Type B pancreatic cell (in vitro differentiated cells): ENCODE data around the gene DAAM2. TPM values are rescaled to one million over a fixed set of nuclear protein-coding genes. Genes with fewer than 3 reads are reported as not detected.

ENCODE experiments used
- DNase-seq: peaks from one replicate; pipeline ENCODE4 v3.0.0; 2021; ENCODE audit warnings: mixed read lengths; ENCODE audit not compliant: unreplicated experiment; ENCODE audit errors: extremely low spot score
- H3K27ac Mint-ChIP-seq: 2 replicates; pipeline ENCODE4 v1.8.0; 2021; ENCODE audit warnings: mild to moderate bottlenecking, mixed read lengths
- H3K27me3 Mint-ChIP-seq: 2 replicates; pipeline ENCODE4 v1.8.0; 2021; ENCODE audit warnings: mixed read lengths
- H3K36me3 Mint-ChIP-seq: 2 replicates; pipeline ENCODE4 v1.8.0; 2021; ENCODE audit warnings: mixed read lengths
- H3K4me1 Mint-ChIP-seq: one replicate; pipeline ENCODE4 v1.8.0; 2021; ENCODE audit warnings: mixed read lengths; ENCODE audit not compliant: unreplicated experiment
- H3K4me3 Mint-ChIP-seq: 2 replicates; pipeline ENCODE4 v1.8.0; 2021; ENCODE audit warnings: mild to moderate bottlenecking, mixed read lengths
- H3K9me3 Mint-ChIP-seq: 2 replicates; pipeline ENCODE4 v1.8.0; 2021; ENCODE audit warnings: mixed read lengths
- CTCF ChIP-seq: fragments of 200-600 bp; sonication (generic); conservative IDR thresholded peaks from 2 replicates; pipeline ENCODE4 v1.5.0; 2021; ENCODE audit warnings: antibody characterized with exemption, mild to moderate bottlenecking
- total RNA-seq: library from RNA; stranded (reverse); gene quantifications from 2 replicates; pipeline ENCODE4 v1.2.1, GENCODE V29; 2021; ENCODE audit warnings: low replicate concordance

The DAAM2 gene
- total RNA-seq, 1 donor from 2014 or later, result 22.6 TPM

GRCh38 chr6:39913391-39913916 lies 121.3 kb downstream of the DAAM2 start:
- Mint-ChIP-seq H3K4me1 (peaks cover 3% of the 10 kb centered on the region), H3K27me3 (no peaks in the 10 kb centered on the region), H3K36me3 (peaks cover 11% of the 10 kb centered on the region), H3K9me3 (no peaks in the 10 kb centered on the region), H3K27ac (no peak overlapping the region), H3K4me3 (no peak overlapping the region)
- no peak for DNase-seq
- no peak for TF ChIP-seq CTCF

- no peaks in the 10 kb centered on the region for H3K9me3 Mint-ChIP-seq
- H3K27ac Mint-ChIP-seq, result no peak overlapping the region
- no peaks in the 10 kb centered on the region for H3K27me3 Mint-ChIP-seq
- peaks cover 3% of the 10 kb centered on the region for H3K4me1 Mint-ChIP-seq
- no peak overlapping the region for H3K4me3 Mint-ChIP-seq
- TF ChIP-seq CTCF, result no peak
- DNase-seq, result no peak
- peaks cover 11% of the 10 kb centered on the region for H3K36me3 Mint-ChIP-seq
These were observed 122.1 kb downstream of the DAAM2 start for GRCh38 chr6:39914239-39914638.

- DNase-seq, result no peak
- peaks cover 3% of the 10 kb centered on the region for H3K4me1 Mint-ChIP-seq
- no peak overlapping the region for H3K27ac Mint-ChIP-seq
- no peak for TF ChIP-seq CTCF
- H3K9me3 Mint-ChIP-seq, result no peaks in the 10 kb centered on the region
- no peaks in the 10 kb centered on the region for H3K27me3 Mint-ChIP-seq
- H3K36me3 Mint-ChIP-seq, result peaks cover 11% of the 10 kb centered on the region
- H3K4me3 Mint-ChIP-seq, result no peak overlapping the region
These were observed 123.7 kb downstream of the DAAM2 start for GRCh38 chr6:39915866-39916265.

- no peak for DNase-seq
- no peaks in the 10 kb centered on the region for H3K27me3 Mint-ChIP-seq
- H3K4me1 Mint-ChIP-seq, result peaks cover 3% of the 10 kb centered on the region
- H3K36me3 Mint-ChIP-seq, result peaks cover 19% of the 10 kb centered on the region
- no peak for TF ChIP-seq CTCF
- H3K9me3 Mint-ChIP-seq, result no peaks in the 10 kb centered on the region
- no peak overlapping the region for H3K4me3 Mint-ChIP-seq
- no peak overlapping the region for H3K27ac Mint-ChIP-seq
These were observed 125.2 kb downstream of the DAAM2 start for GRCh38 chr6:39917329-39917728.

GRCh38 chr6:39917981-39918380 lies 125.8 kb downstream of the DAAM2 start:
- Mint-ChIP-seq H3K4me1 (peaks cover 3% of the 10 kb centered on the region), H3K36me3 (peaks cover 19% of the 10 kb centered on the region), H3K27ac (peak overlapping the region; percentile 3), H3K4me3 (no peak overlapping the region), H3K9me3 (no peaks in the 10 kb centered on the region), H3K27me3 (no peaks in the 10 kb centered on the region)
- no peak for TF ChIP-seq CTCF
- DNase-seq, result no peak

- no peaks in the 10 kb centered on the region for H3K27me3 Mint-ChIP-seq
- H3K36me3 Mint-ChIP-seq, result peaks cover 19% of the 10 kb centered on the region
- H3K27ac Mint-ChIP-seq, result no peak overlapping the region
- TF ChIP-seq CTCF, result no peak
- no peak overlapping the region for H3K4me3 Mint-ChIP-seq
- DNase-seq, result no peak
- H3K4me1 Mint-ChIP-seq, result peaks cover 3% of the 10 kb centered on the region
- H3K9me3 Mint-ChIP-seq, result no peaks in the 10 kb centered on the region
These were observed 126.7 kb downstream of the DAAM2 start for GRCh38 chr6:39918831-39919230.
